SK-N-SH treated with all-trans-retinoic acid at 6 μM for 48 hours (cell line): Measurements from ENCODE around the gene KIAA1328.

Experiments
- ATAC-seq: fragments of 200-7000 bp; cut with Tn5 transposase; 3 replicates; pipeline ENCODE4 v1.9.1; 2020; ENCODE audit warnings: mild to moderate bottlenecking, moderate library complexity
- BACH2 ChIP-seq: fragments of 250-450 bp; sonication (Bioruptor Pico); IDR thresholded peaks from 2 replicates; pipeline ENCODE4 v1.9.0; 2021; ENCODE audit warnings: mild to moderate bottlenecking, borderline replicate concordance
- CSDC2 ChIP-seq: fragments of 250-450 bp; sonication (Bioruptor Pico); IDR thresholded peaks from 2 replicates; pipeline ENCODE4 v1.5.0; 2020; ENCODE audit warnings: mild to moderate bottlenecking, moderate library complexity
- CSRNP3 ChIP-seq: fragments of 250-450 bp; sonication (Bioruptor Pico); IDR thresholded peaks from 2 replicates; pipeline ENCODE4 v1.5.1; 2021; ENCODE audit warnings: mild to moderate bottlenecking, moderate library complexity
- ESRRG ChIP-seq: fragments of 250-450 bp; sonication (Bioruptor Pico); IDR thresholded peaks from 2 replicates; pipeline ENCODE4 v1.6.1; 2021; ENCODE audit warnings: mild to moderate bottlenecking
- ISL1 ChIP-seq: fragments of 250-450 bp; sonication (Bioruptor Pico); IDR thresholded peaks from 2 replicates; pipeline ENCODE4 v2.1.2; 2022; ENCODE audit warnings: mild to moderate bottlenecking, moderate library complexity
- OSR1 ChIP-seq: fragments of 250-450 bp; sonication (Bioruptor Pico); IDR thresholded peaks from 2 replicates; pipeline ENCODE4 v1.8.0; 2022; ENCODE audit warnings: moderate library complexity, mild to moderate bottlenecking, inconsistent platforms
- SNAI2 ChIP-seq: fragments of 250-450 bp; sonication (Bioruptor Pico); IDR thresholded peaks from 2 replicates; pipeline ENCODE4 v1.5.0; 2020; ENCODE audit warnings: mild to moderate bottlenecking, moderate library complexity
- TOX ChIP-seq: fragments of 250-450 bp; sonication (Bioruptor Pico); IDR thresholded peaks from 2 replicates; pipeline ENCODE4 v1.8.0; 2021; ENCODE audit warnings: mild to moderate bottlenecking, moderate library complexity, borderline replicate concordance
- TSHZ2 ChIP-seq: fragments of 250-450 bp; sonication (Bioruptor Pico); IDR thresholded peaks from 2 replicates; pipeline ENCODE4 v1.5.0; 2020; ENCODE audit warnings: mild to moderate bottlenecking, moderate library complexity
- ZC3H10 ChIP-seq: fragments of 250-450 bp; sonication (Bioruptor Pico); IDR thresholded peaks from 2 replicates; pipeline ENCODE4 v1.5.1; 2021; ENCODE audit warnings: mild to moderate bottlenecking, moderate library complexity
- ZFP3 ChIP-seq: fragments of 250-450 bp; sonication (Bioruptor Pico); IDR thresholded peaks from 2 replicates; pipeline ENCODE4 v1.5.0; 2020; ENCODE audit warnings: mild to moderate bottlenecking, moderate library complexity
- ZFP30 ChIP-seq: fragments of 450-650 bp; formaldehyde crosslinking; IDR thresholded peaks from 2 replicates; pipeline ENCODE4 v1.5.0; 2022; ENCODE audit warnings: mild to moderate bottlenecking, moderate library complexity
- ZNF70 ChIP-seq: fragments of 450-650 bp; formaldehyde crosslinking; IDR thresholded peaks from 2 replicates; pipeline ENCODE4 v1.5.0; 2020; ENCODE audit warnings: mild to moderate bottlenecking, moderate library complexity
- ZNF8 ChIP-seq: fragments of 450-650 bp; formaldehyde crosslinking; IDR thresholded peaks from 2 replicates; pipeline ENCODE4 v1.5.0; 2020; ENCODE audit warnings: mild to moderate bottlenecking, moderate library complexity
- TF ChIP-seq, protein P1 (sequence below): fragments of 250-450 bp; sonication (Bioruptor Pico); IDR thresholded peaks from 2 replicates; pipeline ENCODE4 v1.8.0; 2021; ENCODE audit warnings: low read depth, mild to moderate bottlenecking, moderate library complexity, borderline replicate concordance
- TF ChIP-seq, protein P2 (sequence below): fragments of 250-450 bp; sonication (Bioruptor Pico); IDR thresholded peaks from 2 replicates; pipeline ENCODE4 v1.5.1; 2020; ENCODE audit warnings: low read depth, mild to moderate bottlenecking, moderate library complexity
- TF ChIP-seq, protein P3 (sequence below): fragments of 250-450 bp; sonication (Bioruptor Pico); IDR thresholded peaks from 2 replicates; pipeline ENCODE4 v1.8.0; 2020; ENCODE audit warnings: mild to moderate bottlenecking, moderate library complexity, borderline replicate concordance

KIAA1328 gene

GRCh38 chr18:37139876-37140275, 310.9 kb downstream of the KIAA1328 start:
- TF ChIP-seq, protein P1, sequence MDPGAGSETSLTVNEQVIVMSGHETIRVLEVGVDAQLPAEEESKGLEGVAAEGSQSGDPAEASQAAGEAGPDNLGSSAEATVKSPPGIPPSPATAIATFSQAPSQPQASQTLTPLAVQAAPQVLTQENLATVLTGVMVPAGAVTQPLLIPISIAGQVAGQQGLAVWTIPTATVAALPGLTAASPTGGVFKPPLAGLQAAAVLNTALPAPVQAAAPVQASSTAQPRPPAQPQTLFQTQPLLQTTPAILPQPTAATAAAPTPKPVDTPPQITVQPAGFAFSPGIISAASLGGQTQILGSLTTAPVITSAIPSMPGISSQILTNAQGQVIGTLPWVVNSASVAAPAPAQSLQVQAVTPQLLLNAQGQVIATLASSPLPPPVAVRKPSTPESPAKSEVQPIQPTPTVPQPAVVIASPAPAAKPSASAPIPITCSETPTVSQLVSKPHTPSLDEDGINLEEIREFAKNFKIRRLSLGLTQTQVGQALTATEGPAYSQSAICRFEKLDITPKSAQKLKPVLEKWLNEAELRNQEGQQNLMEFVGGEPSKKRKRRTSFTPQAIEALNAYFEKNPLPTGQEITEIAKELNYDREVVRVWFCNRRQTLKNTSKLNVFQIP (CRISPR knock-in tag): no peak
- ATAC-seq: no peak

GRCh38 chr18:37144921-37145320, 316.0 kb downstream of the KIAA1328 start:
- ATAC-seq: no peak

GRCh38 chr18:37156330-37156942, 327.5 kb downstream of the KIAA1328 start:
- no peak for TF ChIP-seq ESRRG
- TF ChIP-seq, protein P2, sequence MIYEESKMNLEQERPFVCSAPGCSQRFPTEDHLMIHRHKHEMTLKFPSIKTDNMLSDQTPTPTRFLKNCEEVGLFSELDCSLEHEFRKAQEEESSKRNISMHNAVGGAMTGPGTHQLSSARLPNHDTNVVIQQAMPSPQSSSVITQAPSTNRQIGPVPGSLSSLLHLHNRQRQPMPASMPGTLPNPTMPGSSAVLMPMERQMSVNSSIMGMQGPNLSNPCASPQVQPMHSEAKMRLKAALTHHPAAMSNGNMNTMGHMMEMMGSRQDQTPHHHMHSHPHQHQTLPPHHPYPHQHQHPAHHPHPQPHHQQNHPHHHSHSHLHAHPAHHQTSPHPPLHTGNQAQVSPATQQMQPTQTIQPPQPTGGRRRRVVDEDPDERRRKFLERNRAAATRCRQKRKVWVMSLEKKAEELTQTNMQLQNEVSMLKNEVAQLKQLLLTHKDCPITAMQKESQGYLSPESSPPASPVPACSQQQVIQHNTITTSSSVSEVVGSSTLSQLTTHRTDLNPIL (CRISPR knock-in tag): no peak
- no peak for TF ChIP-seq ZC3H10
- TF ChIP-seq ZFP3 (CRISPR knock-in tag): no peak
- TF ChIP-seq TOX (CRISPR knock-in tag): no peak
- no peak for TF ChIP-seq TSHZ2 (CRISPR knock-in tag)
- no peak for TF ChIP-seq ZNF70 (CRISPR knock-in tag)
- TF ChIP-seq, protein P3, sequence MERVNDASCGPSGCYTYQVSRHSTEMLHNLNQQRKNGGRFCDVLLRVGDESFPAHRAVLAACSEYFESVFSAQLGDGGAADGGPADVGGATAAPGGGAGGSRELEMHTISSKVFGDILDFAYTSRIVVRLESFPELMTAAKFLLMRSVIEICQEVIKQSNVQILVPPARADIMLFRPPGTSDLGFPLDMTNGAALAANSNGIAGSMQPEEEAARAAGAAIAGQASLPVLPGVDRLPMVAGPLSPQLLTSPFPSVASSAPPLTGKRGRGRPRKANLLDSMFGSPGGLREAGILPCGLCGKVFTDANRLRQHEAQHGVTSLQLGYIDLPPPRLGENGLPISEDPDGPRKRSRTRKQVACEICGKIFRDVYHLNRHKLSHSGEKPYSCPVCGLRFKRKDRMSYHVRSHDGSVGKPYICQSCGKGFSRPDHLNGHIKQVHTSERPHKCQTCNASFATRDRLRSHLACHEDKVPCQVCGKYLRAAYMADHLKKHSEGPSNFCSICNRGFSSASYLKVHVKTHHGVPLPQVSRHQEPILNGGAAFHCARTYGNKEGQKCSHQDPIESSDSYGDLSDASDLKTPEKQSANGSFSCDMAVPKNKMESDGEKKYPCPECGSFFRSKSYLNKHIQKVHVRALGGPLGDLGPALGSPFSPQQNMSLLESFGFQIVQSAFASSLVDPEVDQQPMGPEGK: no peak
- no peak for TF ChIP-seq OSR1 (CRISPR knock-in tag)
- TF ChIP-seq BACH2: no peak
- TF ChIP-seq, protein P1 (CRISPR knock-in tag): no peak
- TF ChIP-seq CSDC2 (CRISPR knock-in tag): no peak
- TF ChIP-seq ZNF8: no peak
- TF ChIP-seq ISL1 (CRISPR knock-in tag): no peak
- TF ChIP-seq ZFP30 (CRISPR knock-in tag): no peak
- ATAC-seq: no peak

More at GRCh38 chr18:37144921-37145320, 316.0 kb downstream of the KIAA1328 start:
- TF ChIP-seq CSRNP3 (CRISPR knock-in tag): no peak
- no peak for TF ChIP-seq SNAI2 (CRISPR knock-in tag)
